Choroid plexus epithelial cell (primary cell): ENCODE results near the gene MYO1B.

Experiments used
- DNase-seq: peaks from one replicate; pipeline ENCODE4 v3.0.0-alpha.2; 2010; ENCODE audit warnings: low read depth
- H3K4me3 ChIP-seq: 2 replicates; pipeline ENCODE4 v1.5.1; 2011; ENCODE audit warnings: low read depth, mild to moderate bottlenecking, control low read depth, low read length, moderate library complexity
- CTCF ChIP-seq: conservative IDR thresholded peaks from 2 replicates; pipeline ENCODE4 v1.5.1; 2011; ENCODE audit warnings: low read depth, mild to moderate bottlenecking, control low read depth, inconsistent platforms, low read length, moderate library complexity

Gene MYO1B

GRCh38 chr2:191292869-191293268 is 47.7 kb downstream of the MYO1B start:
- H3K4me3 ChIP-seq = no peak overlapping the region
- DNase-seq = no peak
- TF ChIP-seq CTCF = no peak

DNA sequence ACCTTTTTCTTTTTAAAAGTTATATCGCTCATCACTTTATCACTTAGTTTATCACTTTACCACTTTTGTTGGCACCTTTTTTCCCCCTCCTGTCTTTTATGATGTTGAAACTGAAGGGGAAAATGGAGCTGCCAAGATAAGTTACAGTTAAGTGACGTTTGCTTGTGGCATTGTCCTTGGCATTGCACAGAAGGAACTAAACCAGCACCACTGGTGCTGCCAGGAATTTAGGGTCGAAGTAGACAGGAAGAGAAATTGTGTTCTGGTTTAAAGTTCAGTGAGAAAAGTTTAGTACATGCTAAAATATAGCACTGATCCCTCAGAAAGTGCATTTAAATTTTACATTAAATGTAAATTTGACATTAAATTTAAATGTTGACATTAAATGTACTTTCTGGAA is 49.9 kb downstream of the MYO1B start:
- no peak for DNase-seq

GRCh38 chr2:191296083-191297006 is 51.1 kb downstream of the MYO1B start:
- no peak for DNase-seq
- no peak for TF ChIP-seq CTCF
- no peak overlapping the region for H3K4me3 ChIP-seq

More for the DNA sequence above, 49.9 kb downstream of the MYO1B start:
- no peak overlapping the region for H3K4me3 ChIP-seq
- no peak for TF ChIP-seq CTCF

DNA sequence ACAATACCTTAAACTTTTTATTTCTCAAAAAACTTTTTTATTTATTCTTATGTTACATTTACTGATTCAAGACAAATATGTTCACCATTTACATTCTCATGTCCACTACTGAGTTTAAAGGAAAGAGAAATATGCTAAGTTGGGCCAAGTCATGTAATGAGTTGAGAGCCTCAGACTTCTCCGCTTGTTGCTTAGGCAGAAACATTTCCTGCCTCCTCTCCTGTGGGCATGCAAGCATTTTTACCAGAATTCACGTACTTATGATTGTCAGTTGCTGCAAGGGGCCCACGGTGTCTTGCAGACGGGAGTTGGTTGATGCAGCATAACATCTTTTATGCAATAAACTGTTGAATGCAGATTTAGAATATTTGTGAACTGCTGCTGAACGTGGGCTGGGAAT is 51.8 kb downstream of the MYO1B start:
- peak; percentile 53 for DNase-seq
- no peak overlapping the region for H3K4me3 ChIP-seq
- TF ChIP-seq CTCF = no peak

- TF ChIP-seq CTCF = no peak
- peak; percentile 59 for DNase-seq
Observed at GRCh38 chr2:191298306-191298705, 53.1 kb downstream of the MYO1B start.

DNA sequence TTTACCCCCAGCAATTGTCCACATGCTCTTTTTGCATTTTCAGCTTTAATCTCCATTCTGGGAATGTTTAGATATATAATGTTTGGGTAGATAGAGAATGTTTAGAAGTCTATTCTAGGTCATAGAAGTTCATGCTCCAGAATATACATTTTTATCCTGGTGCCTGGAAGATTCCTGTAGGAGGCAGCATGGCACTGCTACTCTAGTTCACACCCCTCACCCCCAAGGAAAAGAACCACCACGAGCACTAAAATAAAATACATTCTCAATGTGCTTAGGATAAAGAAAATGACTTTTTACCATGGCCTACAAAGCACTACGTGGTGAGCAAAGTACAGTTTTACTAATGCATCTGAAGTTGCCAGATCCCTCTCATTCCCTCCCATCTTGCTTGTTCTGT is 53.8 kb downstream of the MYO1B start:
- TF ChIP-seq CTCF = peak; percentile 52
- H3K4me3 ChIP-seq = no peak overlapping the region
- peak; percentile 38 for DNase-seq

More at GRCh38 chr2:191298306-191298705, 53.1 kb downstream of the MYO1B start:
- H3K4me3 ChIP-seq = no peak overlapping the region

DNA sequence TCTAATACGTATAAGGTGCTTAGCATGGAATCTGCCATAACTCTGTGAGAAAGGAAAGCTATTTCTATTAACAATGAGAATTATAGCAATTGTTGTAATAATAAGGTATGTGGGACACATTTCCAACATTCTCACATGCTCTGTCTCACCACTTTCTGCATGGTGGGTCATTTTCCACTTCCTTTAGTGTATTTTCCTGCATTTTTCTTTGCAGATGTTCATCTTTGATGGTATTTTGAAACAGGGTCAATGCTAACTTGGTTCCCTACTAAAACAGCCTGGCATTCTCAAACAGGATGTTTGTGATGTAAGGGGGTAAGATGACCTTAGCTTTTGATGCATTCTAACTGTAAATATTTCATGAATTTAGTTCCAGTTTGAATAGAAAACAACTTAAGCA is 54.7 kb downstream of the MYO1B start:
- no peak overlapping the region for H3K4me3 ChIP-seq
- no peak for DNase-seq
- TF ChIP-seq CTCF = no peak
